OCI-LY3 (cell line): ENCODE results near the gene GFPT2.

ENCODE experiments used
- H2AFZ ChIP-seq: fragments of 200-600, 300-600 bp; shearing (Covaris generic); 2 replicates; pipeline ENCODE4 v1.6.0; 2014; ENCODE audit warnings: antibody characterized with exemption, low read depth, low read length
- H3K27ac ChIP-seq: fragments of 200-600, 300-600 bp; sonication (generic); 2 replicates; pipeline ENCODE4 v1.5.1; 2014; ENCODE audit warnings: mild to moderate bottlenecking, low read length, moderate library complexity, mixed read lengths
- H3K27me3 ChIP-seq: fragments of 200-600, 300-600 bp; sonication (generic); 2 replicates; pipeline ENCODE4 v1.6.1; 2014; ENCODE audit warnings: low read depth, low read length, mixed read lengths
- H3K36me3 ChIP-seq: fragments of 200-600, 300-600 bp; sonication (generic); replicated peaks from 2 replicates; pipeline ENCODE3; 2014; ENCODE audit warnings: low read depth, low read length, mixed read lengths
- H3K4me1 ChIP-seq: fragments of 300-600, 200-600 bp; sonication (generic); 2 replicates; pipeline ENCODE4 v1.6.1; 2014; ENCODE audit warnings: low read length, mixed read lengths
- H3K4me2 ChIP-seq: fragments of 200-600, 300-600 bp; sonication (generic); 2 replicates; pipeline ENCODE4 v1.6.1; 2014; ENCODE audit warnings: low read length, mixed read lengths
- H3K4me3 ChIP-seq: fragments of 300-600, 200-600 bp; sonication (generic); 2 replicates; pipeline ENCODE4 v1.5.1; 2014; ENCODE audit warnings: antibody characterized with exemption, mild to moderate bottlenecking, low read length, moderate library complexity
- H3K79me2 ChIP-seq: fragments of 300-600, 200-600 bp; shearing (Covaris generic); 2 replicates; pipeline ENCODE4 v1.6.1; 2014; ENCODE audit warnings: mild to moderate bottlenecking, low read length, mixed read lengths
- H3K9ac ChIP-seq: fragments of 300-600, 200-600 bp; shearing (Covaris generic); 2 replicates; pipeline ENCODE4 v1.6.0; 2014; ENCODE audit warnings: mild to moderate bottlenecking, low read length, moderate library complexity
- H3K9me3 ChIP-seq: fragments of 200-600, 300-600 bp; shearing (Covaris generic); 2 replicates; pipeline ENCODE4 v1.6.1; 2014; ENCODE audit warnings: low read length, mixed read lengths; ENCODE audit not compliant: insufficient read depth
- H4K20me1 ChIP-seq: fragments of 200-600, 300-600 bp; sonication (generic); 2 replicates; pipeline ENCODE4 v1.6.1; 2016; ENCODE audit warnings: low read length, mixed read lengths; ENCODE audit not compliant: insufficient read depth
- CTCF ChIP-seq: fragments of 200-600, 300-600 bp; sonication (generic); IDR thresholded peaks from 2 replicates; pipeline ENCODE4 v1.5.1; 2014; ENCODE audit warnings: antibody characterized with exemption, low read length, low read depth
- EZH2phosphoT487 ChIP-seq: fragments of 200-600 bp; shearing (Covaris generic); IDR thresholded peaks from 2 replicates; pipeline ENCODE4 v1.6.1; 2018; ENCODE audit warnings: antibody characterized with exemption, mixed run types, low read depth

The GFPT2 gene

GRCh38 chr5:180360078-180360957 lies 7.2 kb upstream of the GFPT2 start:
- H2AFZ ChIP-seq, result no peak overlapping the region
- no peaks in the 10 kb centered on the region for H3K36me3 ChIP-seq
- no peaks in the 10 kb centered on the region for H3K27me3 ChIP-seq
- no peaks in the 10 kb centered on the region for H3K9me3 ChIP-seq
- H3K4me1 ChIP-seq, result no peaks in the 10 kb centered on the region
- no peak overlapping the region for H3K4me3 ChIP-seq
- no peak overlapping the region for H3K27ac ChIP-seq
- no peak overlapping the region for H3K4me2 ChIP-seq
- TF ChIP-seq CTCF (no peak), EZH2phosphoT487 (no peak)
- H3K9ac ChIP-seq, result no peak overlapping the region
- H3K79me2 ChIP-seq, result no peaks in the 10 kb centered on the region
- H4K20me1 ChIP-seq, result no peaks in the 10 kb centered on the region

- Histone ChIP-seq H3K9me3 (no peaks in the 10 kb centered on the region), H3K4me2 (no peak overlapping the region), H3K27ac (no peak overlapping the region), H3K27me3 (no peaks in the 10 kb centered on the region), H3K4me3 (no peak overlapping the region), H4K20me1 (no peaks in the 10 kb centered on the region), H3K79me2 (no peaks in the 10 kb centered on the region), H2AFZ (no peak overlapping the region), H3K4me1 (no peaks in the 10 kb centered on the region), H3K9ac (no peak overlapping the region), H3K36me3 (no peaks in the 10 kb centered on the region)
- TF ChIP-seq CTCF (no peak), EZH2phosphoT487 (no peak)
Measured at GRCh38 chr5:180358694-180359093, 5.6 kb upstream of the GFPT2 start.

GRCh38 chr5:180358179-180358578 lies 5.0 kb upstream of the GFPT2 start:
- no peak overlapping the region for H3K4me3 ChIP-seq
- no peak overlapping the region for H2AFZ ChIP-seq
- H3K4me2 ChIP-seq, result no peak overlapping the region
- H3K27ac ChIP-seq, result no peak overlapping the region
- H3K79me2 ChIP-seq, result no peaks in the 10 kb centered on the region
- H4K20me1 ChIP-seq, result no peaks in the 10 kb centered on the region
- TF ChIP-seq EZH2phosphoT487 (no peak), CTCF (no peak)
- no peaks in the 10 kb centered on the region for H3K36me3 ChIP-seq
- H3K4me1 ChIP-seq, result no peaks in the 10 kb centered on the region
- H3K27me3 ChIP-seq, result no peaks in the 10 kb centered on the region
- no peaks in the 10 kb centered on the region for H3K9me3 ChIP-seq
- no peak overlapping the region for H3K9ac ChIP-seq

- H3K4me1 ChIP-seq, result no peaks in the 10 kb centered on the region
- H3K79me2 ChIP-seq, result no peaks in the 10 kb centered on the region
- TF ChIP-seq CTCF (no peak), EZH2phosphoT487 (no peak)
- H3K4me3 ChIP-seq, result no peak overlapping the region
- no peak overlapping the region for H3K27ac ChIP-seq
- H3K4me2 ChIP-seq, result no peak overlapping the region
- no peaks in the 10 kb centered on the region for H3K9me3 ChIP-seq
- no peaks in the 10 kb centered on the region for H3K27me3 ChIP-seq
- H3K9ac ChIP-seq, result no peak overlapping the region
- no peaks in the 10 kb centered on the region for H4K20me1 ChIP-seq
- no peak overlapping the region for H2AFZ ChIP-seq
- H3K36me3 ChIP-seq, result no peaks in the 10 kb centered on the region
Measured at GRCh38 chr5:180354966-180355365, 1.8 kb upstream of the GFPT2 start.
